Activated T-cell treated with anti-CD3 and anti-CD28 coated beads for 4 hours (primary cell): Measurements from ENCODE around the gene CLSTN2.

ENCODE experiments used
- DNase-seq: peaks from one replicate; pipeline ENCODE4 v3.0.0-alpha.2; 2020

The CLSTN2 gene

DNA sequence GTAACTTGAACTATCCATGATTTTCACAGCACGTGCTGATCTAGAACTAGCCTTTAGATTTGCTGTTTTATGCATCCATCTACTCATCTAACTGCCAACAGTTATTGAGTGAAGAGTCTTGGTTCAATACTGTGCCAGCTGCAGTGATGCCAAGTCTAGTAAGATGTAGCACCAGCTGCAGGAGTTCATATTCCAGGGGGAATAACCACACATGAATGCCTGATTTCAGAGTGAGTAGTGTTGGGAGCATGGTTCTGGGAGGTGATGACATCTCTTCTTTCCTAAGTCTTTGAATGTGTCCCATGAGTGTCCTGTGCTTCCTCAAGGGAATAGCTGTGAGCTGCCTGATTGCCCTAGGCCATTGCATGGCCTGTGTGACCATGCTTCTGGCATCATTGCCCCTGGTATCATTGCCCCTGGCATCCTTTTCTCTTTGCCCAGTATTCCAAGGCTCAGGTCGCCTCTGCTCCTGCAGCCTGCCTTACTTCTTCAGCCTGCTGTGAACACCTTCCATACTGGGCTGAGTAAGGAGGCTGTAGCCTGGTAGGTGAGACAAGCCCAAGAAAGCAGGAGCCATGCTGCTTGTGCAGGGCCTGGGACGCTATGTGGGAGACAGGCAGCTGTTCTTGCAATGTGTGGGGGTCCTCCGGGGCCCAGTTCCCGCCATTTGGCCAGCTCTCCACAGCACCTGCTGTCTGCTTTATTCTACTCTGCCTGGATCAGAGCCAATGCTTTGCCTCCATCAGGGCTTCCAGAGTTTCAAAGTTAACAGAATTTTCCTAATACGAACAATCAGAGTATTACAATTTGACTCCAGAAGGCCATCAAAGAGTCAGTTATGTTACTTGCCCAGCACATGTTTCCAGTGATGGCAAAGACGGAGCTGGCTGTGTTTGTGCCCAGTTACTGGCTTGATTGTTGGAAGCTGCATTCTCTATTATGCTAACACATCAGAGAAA, 73.2 kb downstream of the CLSTN2 start:
- no peak for DNase-seq

DNA sequence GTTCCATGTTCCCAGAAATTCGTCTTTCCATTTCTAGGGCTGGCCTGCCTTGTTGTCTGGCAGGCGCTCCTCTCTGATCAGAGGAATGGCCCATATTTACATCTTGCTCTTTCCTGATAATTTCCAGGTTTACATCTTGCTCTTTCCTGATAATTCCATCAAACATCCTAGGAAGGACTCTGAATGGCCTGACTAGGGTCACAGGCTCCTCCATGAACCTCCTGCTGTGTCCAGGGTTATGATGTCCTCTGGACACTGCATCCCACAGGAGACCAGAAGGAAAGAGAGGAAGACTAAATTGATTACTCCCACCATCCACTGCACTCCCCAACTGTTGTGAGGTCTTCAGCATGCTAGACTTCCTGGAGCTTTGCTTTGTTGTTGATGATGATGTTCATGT, 75.4 kb downstream of the CLSTN2 start:
- no peak for DNase-seq

DNA sequence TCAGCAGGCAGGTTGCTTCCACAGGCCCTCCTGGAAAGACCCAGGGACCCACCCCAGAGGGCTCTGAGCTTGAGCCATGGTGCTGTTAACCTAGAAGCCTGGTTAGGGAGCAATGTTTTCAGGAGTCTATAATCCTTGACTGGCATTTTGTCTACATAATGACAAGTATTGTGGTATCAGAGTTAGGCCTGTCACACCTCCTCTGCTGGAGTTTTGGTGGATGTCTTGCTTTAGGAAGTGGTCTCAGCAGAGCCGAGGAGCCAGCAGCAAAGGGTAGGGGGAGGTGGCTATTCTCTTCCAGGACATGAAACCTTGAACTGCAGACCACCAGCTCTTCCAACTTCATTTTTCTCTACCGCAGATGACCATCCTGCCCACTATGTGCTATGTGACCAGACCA, 76.1 kb downstream of the CLSTN2 start:
- no peak for DNase-seq

DNA sequence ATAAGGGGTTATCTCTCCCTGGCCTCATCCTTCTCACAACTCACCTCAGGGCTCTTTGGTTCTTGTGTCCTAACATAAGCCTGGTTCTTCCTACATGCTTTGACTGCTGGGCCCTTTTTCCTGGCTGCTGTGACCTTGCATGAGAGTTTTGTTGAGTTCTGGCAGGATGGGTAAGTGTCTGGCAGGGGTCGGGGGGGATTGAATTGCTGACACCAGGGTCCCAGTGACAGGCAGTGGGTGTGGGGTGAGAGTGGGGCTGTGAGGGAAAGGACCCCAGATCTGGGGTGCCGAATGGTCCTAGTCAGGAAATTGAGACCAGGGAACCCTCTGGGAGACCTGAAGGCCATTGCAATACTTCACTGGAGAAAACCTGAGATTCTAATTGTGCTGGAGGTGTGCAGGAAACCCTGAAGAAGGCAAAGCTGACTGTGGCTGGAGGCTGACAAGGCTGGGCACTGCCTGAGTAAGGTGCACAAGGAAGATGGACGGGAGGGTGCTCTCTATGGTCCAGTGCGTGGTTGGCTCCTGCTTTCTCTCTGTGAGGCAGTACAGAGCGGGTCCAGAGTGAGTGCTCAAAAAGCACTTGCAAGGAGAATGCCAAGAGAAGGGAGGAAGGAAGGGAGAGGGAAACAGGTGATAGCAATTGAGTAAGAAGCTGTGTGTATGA, 76.8 kb downstream of the CLSTN2 start:
- no peak for DNase-seq

DNA sequence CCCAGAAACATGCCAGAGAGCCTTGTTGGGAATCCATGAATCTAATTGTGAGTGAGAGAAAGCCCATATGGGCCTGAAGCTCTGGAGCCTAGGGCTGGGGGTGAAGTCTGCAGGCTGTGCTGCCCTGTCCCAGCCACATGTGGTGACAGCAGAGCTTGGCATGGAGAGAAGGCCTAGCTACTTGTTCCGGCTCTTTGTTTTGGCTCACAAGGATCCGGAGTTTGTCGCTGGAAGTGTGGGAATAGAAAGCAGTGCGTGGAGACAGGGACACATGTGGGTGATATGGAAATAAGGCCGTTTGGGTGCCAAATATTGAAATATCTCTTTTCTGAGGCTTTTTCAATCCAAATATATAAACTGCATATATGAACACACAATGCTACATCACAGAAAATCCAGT, 78.2 kb downstream of the CLSTN2 start:
- DNase-seq = no peak

DNA sequence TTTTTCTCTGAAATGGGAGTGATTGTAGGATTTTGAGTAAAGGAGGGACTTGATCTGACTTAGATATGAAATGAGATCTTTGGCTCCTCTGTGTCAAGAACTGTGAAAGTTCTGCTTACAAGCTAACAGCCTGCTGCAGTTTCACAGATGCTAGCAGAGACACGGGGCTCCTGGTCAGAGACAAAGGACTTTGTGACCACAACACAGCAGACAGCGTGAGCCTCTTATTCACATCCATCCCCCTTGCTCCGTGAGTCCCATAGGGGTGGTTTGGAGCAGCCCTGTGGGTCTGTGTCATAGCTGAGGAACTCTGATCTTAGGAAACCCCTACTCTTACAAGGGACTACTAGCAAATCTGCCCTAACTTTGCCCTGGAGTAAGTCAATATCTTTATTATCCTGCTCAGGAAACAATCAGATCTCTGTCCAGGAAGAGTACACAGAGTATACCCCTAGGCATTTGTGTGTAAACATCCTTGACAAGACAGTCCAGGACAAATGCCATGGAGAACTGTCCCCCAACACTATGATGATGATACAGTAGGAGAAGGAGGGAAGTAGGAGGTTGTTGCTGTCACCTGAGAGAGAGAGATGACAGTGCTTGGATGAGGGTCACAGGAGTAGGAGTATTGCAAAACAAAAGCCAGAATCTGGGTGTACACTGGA, 80.0 kb downstream of the CLSTN2 start:
- DNase-seq = no peak

DNA sequence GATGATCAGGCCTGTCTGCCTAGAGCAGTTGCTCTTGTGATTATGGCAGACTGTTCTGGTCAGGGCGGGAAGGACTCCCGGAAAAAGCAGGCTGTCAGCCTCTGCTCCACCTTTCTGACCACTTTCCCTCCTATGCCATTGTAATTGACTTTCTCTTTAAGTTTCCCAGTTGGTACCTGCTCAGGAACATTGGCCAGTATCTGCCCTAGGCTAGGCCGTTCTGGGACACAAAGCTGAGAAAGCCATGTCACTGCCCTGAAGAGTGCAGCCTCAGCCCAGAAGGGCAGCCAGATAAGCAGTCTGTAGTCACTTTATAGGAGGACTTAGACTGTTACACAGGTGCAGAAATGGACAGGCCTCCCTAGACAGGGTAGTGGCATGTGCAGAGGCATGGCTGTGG, 80.8 kb downstream of the CLSTN2 start:
- no peak for DNase-seq

DNA sequence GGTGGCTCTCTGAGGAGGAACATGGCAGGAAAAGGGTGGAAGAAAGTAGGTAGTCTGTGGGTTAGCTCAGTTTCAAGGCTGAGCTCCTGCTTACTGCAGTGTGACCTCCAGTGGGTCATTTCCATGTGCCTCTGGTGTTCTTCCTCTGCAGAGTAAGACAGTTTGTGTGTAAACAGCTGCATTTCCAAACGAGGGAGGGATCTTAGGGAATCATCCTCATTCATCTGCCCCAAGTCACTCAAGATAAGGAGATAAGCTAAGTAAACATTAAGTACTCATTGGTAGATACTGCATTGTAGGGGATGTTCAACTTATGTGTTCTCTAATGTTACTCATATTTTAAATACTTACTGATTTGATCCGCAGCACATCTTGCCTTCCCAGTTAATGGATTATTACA, 83.6 kb downstream of the CLSTN2 start:
- DNase-seq = no peak

DNA sequence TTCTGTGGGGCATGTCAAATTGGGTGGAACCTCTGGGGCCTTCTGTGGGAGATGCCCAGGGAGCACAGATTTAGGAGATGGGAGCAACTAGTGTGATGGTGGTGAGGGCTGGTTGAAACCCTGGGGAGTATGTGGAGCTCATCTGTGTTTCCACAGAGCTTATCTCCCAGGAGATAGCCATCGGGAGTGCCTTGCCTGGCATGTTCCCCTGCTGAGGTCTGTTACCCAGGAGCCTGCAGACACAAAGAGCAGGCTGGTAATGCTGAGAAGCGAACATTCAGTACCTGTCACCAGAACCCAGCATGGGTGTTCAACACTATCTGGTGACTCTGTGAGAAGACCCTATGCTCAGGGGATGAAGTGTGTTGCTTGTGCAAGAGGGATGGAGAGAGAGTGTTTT, 85.0 kb downstream of the CLSTN2 start:
- no peak for DNase-seq

DNA sequence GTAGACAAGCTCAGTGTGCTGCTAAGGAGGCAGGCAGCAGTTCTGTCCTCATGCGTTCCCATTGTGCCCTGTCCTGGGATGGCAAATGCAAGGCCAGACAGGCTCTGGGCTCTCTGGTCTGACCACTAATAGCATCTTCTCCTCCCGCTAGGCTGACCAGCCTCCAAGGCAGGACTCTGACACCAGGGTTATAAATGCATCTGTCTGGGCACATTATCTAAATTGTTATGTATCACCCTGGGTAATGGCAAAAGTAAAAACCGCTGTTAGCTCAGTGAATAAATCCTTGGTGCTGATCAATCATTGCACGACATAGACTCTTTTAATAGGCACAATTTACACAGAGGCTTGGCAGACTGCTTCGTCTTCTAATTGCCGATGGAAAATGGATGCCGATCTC, 85.6 kb downstream of the CLSTN2 start:
- no peak for DNase-seq

DNA sequence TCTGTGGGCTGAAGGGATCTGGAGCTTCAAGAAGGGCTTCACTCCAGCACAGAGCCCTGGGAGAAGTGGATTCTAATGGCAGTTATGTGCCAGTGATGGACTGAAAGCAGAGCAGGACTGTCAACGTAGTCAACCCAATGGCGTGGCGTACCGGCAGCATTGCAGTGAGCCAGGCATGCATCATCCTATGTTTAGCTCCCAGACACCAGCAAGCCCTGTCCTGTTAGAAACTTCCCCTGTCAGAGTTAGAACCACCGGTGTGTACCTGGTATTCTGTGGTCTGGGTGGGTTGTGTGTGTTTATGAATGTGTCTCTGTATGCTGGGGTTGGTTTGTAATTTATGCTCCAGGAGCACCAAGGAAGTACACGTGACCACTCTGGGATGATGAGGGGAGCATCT, 86.3 kb downstream of the CLSTN2 start:
- DNase-seq = no peak

DNA sequence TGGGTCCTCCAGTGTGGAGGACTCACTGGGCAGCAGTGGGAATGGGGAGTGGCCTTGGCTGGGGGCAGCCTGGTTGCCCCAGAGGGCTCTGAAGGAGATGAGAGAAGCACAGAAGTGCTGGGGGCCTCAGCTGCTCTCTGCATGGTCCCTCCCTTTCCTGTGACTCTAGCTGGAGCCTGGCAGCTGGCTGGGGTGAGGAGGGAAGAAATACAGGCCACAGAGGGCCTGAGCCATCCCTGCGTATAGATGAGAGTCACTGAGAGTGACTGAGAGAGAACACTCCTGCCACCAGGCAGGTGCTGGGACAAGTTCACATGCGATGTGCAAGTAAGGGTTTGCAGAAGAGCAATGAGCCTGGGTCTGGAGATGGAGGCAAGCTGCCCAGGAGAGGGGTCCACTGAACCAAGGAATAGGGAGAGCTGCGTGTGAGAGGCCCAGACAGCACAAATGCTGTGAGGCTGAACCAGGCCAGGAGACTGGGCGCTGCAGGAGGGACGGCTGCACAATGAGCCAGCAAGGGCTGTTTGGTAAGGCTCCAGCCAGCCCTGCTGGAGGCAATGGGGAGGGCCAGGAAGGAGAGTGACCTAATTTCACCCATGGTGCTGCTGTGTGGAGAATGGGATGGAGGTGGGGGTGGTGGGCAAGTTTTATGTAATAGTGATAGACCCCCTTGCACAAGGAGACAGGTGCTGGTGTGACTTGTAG, 87.2 kb downstream of the CLSTN2 start:
- no peak for DNase-seq

DNA sequence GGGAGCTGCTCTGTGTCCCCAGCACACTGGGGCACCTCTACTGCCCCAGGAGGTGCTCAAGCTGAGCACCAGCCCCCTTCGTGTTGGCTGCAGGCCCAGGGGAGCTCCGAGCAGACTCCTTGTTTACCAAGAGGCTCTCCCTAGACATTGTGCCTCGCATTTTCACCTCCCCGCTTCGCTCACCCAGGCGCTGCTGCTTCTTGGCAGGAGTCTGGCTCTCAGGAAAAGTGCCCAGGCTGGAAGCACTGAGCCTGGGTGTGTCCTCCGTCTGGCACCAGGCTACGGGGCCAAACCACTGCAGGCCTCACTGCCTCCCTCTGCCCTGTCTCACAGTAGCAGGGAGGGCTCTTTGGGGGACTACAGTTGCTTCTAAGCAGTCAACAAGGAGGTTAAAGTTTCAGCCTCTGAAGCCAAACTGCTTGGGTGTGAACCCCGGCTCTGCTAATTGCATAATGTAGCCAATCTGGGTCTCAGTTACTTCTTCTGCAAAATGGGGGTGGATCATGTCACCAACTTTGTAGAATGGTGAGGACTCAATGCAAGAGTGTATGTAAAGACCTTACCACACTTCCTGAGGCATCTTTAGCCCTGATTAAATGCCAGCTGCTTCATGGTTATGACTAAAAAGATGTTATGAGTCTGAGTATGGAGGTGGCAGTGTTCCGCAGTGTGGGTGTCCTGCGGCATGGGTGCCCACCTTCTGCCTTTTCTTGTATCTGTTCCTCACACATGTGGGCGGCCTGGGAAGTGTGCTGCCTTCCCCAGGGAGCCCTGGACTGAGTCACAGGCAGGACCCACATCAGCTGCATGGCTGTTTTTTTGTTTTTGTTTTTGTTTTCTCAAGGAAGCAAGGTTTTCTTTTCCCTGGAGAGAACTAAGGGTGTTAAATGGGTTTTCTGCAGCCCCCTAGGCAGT, 88.9 kb downstream of the CLSTN2 start:
- no peak for DNase-seq

DNA sequence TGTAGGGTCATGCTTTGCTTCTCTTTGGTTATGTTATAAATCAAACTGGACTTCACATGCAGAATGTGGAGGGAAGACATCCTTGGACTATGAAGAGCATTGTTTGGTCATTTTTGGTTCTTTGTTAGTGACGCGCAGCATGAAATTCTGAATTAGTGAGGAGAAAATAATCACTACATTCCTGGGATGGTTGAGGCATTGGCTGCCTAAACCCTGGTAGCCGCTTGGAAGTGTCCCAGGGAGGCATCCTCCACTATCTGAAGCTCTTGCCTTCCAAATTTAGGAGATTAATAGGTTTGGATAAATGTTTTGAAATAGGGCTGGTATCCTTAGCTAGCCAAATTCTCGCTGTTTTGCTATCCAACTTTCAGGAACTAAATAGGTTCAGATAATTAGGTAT, 96.2 kb downstream of the CLSTN2 start:
- no peak for DNase-seq

DNA sequence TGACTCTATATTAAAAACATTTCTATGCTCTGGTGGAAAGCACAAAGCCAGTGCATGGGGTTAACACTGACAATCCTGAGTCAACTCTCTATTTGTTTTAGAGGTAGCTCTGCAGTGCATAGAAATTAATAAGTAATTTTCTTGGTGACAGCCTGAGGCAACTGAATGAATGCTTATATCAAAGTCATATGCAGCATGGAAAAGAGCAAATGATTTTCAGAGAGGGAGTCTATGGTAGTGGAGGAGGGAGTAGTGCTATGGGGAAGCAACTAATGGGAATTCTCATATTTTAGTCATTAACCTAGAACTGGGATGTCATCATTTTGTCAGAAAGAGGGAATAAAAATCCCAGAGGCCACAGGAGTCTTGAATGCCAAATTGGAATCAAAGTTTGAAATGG, 99.1 kb downstream of the CLSTN2 start:
- DNase-seq = no peak

DNA sequence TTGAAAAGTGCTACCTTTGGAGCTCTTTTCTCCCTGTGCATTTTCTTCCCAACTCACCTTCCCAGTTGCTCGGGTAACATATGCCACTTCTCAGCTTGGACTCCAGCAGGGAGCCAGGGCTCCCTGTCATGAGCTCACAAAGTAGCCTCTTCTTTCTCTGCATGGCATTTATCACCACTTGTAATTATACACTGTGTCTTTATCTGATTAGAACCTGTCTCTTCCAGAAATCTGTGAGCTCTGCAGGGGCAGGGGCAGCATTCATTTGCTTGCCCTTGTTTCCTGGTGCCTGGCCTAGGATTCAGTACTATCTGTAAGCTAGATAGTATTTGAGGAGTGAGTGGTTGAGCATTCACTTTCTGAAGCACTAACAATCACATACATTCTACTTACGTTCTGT, 100.9 kb downstream of the CLSTN2 start:
- DNase-seq = no peak

DNA sequence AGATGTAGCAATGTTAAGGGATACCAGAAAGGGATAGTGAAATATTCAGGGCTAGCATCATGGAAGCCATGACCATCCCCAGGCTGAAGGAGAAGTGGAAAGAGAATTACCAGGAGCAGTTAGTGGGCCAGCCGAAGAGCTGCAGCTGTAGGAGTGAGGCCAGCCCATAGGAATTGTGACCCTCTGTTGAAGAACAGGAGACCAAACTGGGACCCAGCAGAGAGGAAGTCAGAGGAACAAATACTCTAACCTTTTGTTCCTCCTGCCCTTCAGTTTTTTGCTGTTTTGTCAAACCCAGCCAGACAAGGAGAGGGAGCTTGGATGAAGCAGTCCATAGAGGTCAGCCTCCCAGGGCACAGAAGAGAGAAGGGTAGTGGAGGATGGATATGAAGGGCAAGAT, 115.4 kb downstream of the CLSTN2 start:
- DNase-seq = no peak

DNA sequence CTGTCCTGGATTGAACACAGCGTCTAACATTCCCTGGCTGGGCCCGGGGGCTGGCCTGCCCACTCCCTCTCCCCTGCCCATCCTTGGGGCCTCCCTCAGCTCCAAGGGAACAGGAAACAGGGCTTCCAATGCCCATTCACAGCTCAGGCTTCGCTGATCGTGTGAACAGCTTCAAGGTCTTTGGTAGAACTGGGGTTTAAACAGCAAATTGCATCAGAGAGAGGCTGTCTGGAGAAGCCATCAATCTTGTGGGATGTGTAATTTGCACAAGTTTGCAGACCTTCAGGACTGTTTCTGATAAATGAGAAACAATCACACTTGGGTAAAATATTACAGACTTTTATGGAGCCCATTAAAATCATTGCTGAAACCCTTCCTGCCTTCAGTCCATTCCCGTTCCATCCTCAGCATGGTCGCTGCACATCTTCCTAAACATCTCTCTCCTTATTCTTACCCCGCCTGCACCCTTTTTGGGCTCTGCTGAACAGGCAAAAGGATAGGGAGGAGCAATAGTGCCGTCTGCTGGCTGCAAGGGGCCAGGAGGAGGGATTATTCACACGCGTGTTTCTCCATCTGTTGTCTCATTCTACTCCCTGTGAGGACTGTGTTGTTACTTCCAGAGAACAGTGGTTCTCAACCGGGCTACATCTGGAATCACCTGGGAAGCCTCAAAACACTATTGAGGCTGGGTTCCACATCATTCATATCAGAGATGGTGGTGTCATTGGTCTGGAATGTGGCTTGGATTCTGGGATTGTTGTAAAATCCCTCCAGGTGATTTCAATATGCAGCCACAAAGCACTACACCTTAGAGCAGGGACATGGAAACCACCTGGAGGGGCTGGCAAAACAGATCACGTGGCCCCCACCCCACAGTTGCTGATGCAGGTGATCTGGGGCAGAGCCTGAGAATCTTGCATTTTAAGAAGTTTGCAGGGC, 116.3 kb downstream of the CLSTN2 start:
- DNase-seq = no peak

DNA sequence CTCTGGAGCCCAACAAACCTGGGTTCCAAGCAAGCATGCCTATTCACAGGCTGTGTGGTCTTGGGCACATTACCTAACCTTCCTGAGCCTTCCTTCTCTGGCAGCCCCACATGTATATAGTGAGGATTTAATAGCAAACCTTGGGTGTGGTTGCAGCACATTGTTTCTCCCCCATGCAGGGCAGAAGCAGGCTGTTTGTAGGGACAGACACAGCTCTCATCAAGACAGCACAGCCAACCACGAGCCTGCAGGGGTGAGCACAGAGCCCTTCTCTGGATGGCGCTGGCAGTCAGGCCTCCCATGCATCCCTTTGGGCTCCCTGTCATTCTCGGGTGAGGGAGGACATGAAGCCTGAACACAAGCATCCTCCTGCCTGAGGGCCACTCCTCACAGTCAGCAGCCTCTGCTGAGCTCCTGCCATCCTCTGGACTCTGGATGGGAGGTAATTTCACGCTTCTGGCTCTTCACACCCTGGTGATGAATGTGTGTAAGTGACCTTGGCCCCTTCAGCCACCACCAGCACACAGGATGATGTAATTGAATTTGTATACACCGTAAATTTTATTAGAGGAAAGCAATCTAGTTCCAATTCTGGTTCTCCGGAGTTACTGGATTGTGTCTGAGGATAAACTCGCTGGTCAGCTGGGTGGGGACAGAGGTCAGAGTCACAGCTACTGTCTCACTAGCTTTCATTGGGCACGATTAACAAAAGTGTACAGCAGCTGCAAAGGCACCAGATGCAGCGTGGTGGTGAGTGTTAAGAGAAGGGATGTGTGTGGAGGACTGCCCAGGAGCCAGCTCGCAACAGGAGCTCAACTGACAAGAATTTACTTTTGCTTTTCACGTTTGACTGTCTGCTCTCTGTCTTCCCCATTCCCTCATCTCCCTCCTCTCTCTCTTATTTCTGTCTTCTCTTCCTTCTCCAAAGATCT, 118.1 kb downstream of the CLSTN2 start:
- DNase-seq = no peak

DNA sequence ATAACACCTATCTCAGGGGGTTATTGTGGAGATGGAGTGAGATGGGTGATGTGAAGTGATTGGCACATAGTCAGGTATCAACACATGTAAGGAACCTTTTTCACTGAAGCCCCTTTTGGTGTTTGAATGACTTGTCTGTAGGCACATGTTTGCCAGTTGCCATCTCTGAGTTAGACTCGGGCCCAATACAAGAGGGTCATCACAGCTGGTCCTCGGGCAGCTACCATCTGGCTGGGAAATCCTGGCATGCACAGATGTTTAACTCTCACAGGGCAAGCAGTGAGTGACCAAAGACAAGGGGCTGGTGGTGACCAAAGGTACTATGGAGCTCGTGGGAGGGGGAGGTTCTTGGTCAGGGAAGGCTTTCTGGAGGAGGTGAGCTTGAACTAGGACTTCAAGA, 118.8 kb downstream of the CLSTN2 start:
- DNase-seq = no peak
